GM13976 (cell line): ENCODE data around the gene TRAPPC12.

Experiments used
- DNase-seq: peaks from one replicate; pipeline ENCODE4 v3.0.0; 2012; ENCODE audit warnings: low spot score
- in situ Hi-C: fragments of 300-500 bp; cut with MboI; formaldehyde crosslinking; loops from one replicate; pipeline ENCODE4 v1.12.0; 2022; ENCODE audit warnings: low sequenced_read_pairs, mixed read lengths, inconsistent platforms; ENCODE audit not compliant: unreplicated experiment
- TF ChIP-seq, protein P1 (sequence below): IDR thresholded peaks from 2 replicates; pipeline ENCODE4 v1.5.1; 2012; ENCODE audit warnings: borderline replicate concordance, mild to moderate bottlenecking; ENCODE audit not compliant: insufficient read depth; ENCODE audit errors: extremely low read depth, missing control alignments, control extremely low read depth

TRAPPC12 gene

DNA sequence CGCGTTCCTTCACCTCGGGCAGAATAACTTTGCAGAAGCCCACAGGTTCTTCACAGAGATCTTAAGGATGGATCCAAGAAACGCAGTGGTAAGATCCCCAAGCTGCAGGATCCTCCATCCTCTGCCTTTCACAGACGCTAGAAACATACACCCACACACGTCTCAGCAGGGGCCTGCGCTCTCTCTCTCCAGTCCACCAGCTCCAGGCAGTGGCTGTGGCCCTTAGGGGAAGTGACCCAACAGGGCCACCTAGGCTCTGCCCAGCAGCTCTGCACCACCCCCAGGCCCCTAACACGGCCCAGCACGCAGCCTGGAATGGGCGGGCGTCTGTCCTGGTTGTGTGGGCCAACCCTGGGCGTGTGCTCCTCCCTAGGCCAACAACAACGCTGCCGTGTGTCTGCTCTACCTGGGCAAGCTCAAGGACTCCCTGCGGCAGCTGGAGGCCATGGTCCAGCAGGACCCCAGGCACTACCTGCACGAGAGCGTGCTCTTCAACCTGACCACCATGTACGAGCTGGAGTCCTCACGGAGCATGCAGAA lies 99.4 kb downstream of the TRAPPC12 start:
- no peak for DNase-seq
- in situ Hi-C loops = no loop called here
- TF ChIP-seq, protein P1, sequence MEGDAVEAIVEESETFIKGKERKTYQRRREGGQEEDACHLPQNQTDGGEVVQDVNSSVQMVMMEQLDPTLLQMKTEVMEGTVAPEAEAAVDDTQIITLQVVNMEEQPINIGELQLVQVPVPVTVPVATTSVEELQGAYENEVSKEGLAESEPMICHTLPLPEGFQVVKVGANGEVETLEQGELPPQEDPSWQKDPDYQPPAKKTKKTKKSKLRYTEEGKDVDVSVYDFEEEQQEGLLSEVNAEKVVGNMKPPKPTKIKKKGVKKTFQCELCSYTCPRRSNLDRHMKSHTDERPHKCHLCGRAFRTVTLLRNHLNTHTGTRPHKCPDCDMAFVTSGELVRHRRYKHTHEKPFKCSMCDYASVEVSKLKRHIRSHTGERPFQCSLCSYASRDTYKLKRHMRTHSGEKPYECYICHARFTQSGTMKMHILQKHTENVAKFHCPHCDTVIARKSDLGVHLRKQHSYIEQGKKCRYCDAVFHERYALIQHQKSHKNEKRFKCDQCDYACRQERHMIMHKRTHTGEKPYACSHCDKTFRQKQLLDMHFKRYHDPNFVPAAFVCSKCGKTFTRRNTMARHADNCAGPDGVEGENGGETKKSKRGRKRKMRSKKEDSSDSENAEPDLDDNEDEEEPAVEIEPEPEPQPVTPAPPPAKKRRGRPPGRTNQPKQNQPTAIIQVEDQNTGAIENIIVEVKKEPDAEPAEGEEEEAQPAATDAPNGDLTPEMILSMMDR = no peak

DNA sequence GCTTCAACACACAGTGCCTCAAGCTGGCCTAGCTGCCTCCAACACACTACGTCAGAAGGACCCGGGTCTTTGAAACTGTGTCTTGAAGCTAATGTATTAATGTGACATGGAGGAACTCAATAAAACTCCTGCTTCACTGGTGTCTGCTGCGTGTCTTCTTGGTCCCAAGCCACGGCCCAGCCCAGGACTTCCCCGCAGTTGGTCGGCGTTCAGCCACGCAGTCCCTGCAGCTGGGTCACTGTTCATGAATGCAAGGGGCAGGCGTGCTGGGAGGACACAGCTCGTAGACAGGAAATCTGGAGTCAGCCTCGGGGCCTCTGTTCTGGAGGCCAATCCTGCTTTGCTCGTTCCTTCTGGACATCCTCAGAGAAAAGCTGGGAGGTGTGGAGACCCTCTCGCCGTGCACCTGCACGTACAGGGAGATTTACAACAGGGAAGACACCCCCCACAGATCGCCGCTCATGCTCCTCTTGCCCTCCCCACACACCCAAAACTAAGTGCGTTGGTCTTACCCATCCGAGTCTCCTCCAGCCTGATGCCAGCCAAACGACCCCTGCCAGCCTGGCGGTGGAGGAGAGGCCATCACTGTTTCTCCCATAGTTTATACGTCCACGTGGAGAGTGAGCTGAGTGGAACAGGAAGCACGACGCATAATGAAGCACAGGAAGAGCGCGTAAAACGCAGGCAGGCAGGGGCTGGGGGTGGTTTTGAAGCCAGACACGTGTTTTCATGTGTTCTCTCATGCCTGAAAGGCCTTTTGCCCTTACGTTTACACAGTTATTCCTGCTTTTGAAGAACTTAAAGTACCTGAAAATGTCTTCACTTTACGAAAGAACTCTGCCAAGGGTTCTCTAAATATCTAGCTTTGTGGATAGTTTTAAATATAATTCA lies 100.2 kb downstream of the TRAPPC12 start:
- no peak for DNase-seq
- TF ChIP-seq, protein P1 = no peak
- in situ Hi-C loops = no loop called here

DNA sequence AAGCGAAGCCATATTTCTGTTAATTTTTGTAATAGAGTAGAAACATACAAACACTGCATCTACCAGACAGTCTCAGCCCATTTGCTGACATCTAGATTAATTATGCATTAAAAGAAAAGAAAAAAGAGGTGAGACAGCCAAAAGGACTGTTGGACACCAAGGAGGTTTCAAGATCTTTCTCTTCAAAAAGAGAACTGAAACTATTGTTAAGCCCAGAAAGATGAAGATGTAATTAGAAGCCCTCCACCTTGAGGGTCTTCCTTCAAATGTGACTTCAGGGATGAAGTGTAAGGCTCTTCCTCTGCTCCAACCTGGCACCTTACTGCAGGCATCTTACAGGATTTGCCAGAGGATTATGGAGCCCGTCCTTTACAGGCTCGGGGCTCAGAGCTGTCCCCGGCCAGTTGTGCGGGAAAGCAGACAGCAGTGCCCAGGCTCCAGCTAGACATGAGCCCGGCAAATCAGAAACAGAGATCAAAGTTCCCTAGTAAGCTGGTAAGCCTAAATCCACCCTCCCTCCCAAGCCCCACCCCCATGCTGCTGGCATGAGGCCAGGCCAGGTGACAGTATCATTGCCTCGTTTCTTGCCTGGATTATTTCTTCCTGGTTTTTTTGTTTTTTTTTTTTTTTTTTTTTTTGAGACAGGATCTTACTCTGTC lies 101.0 kb downstream of the TRAPPC12 start:
- TF ChIP-seq, protein P1 = no peak
- DNase-seq = no peak
- in situ Hi-C loops = no loop called here

DNA sequence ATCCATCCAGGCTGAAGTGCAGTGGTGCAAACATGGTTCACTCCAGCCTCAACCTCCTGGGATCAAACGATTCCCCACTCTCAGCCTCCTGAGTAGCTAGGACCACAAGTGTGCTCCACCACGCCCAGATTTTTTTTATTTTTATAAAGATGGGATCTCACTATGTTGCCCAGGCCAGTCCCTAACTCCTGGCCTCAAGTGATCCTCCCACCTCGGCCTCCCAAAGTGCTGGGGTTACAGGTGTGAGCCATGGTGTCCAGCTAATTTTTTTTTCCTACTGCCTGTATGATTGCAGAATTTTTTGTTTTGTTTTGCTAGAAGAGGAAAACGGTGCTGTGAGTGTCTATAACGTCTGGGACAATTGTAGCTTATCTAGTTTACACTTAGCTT lies 101.5 kb downstream of the TRAPPC12 start:
- no peak for DNase-seq
- in situ Hi-C loops = no loop called here

DNA sequence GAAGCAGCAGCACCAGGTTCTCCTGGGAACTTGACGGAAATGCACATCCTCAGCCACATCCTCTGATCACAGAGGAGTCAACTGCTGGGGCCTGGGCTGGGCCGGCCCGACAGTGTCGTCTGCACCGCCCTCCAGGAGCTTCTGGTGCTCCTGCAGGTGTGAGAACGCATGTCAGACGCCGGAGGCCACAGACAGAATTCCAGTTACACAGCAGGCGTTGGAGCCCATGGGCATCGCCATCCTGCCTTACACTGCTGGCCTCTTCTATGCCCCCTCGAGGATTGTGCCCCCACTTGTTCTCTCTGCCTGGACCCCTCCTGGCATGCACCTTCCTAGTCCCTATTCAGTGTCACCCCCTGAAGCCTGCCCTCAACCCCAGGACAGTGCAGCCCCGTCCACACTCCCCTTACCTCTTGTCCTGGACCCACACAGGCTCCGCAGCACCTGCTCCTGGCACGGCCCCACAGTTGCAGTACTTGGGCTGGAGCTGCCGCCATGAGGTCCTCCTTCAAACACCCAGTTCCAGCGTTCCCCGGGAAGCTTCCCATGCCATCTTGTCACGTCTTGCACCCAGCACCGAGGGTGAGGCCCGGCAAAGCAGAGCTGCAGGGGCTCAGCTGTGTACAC lies 102.4 kb downstream of the TRAPPC12 start:
- TF ChIP-seq, protein P1 = no peak
- in situ Hi-C loops = no loop called here
- no peak for DNase-seq

More for the DNA sequence above, 101.5 kb downstream of the TRAPPC12 start:
- TF ChIP-seq, protein P1 = no peak

DNA sequence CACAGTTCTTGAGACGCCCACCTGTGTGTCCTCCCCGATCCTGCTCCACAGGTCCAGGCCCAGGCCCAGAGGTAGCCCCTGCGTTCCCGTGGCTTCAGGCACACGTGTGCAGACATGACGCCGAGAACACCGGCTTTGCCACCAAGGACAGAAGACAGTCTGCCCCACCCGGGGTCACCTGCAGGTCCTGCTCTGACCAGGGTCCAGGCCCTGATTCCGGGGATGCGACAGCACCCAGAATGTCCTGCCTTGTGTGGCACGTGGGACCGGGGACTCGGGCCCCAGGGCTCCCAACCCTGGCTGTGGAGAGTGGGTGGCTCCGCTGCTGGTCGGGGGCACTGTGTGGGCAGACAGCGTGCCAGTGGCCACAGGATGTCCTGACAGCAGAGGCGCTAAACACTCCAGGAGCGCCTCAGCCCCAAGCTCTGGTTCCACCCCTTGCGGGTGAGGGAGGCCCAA lies 102.9 kb downstream of the TRAPPC12 start:
- DNase-seq = no peak
- in situ Hi-C loops = no loop called here
- TF ChIP-seq, protein P1 = no peak
